Muscle of back (tissue), 11 donors: ENCODE results near the gene ZNF536. TPM values are rescaled to one million over a fixed set of nuclear protein-coding genes. Genes with fewer than 3 reads are reported as not detected.

Experiments used
- DNase-seq, 3 donors: peaks; one replicate each; pipeline versions ENCODE4 v3.0.0 to v3.0.0-alpha.2; 2013
- polyA plus RNA-seq, 10 donors: library from polyadenylated mRNA; unstranded; fragments of 120-200 nt; gene quantifications; one replicate each; pipeline ENCODE4 v1.2.1, GENCODE V29; 2013; ENCODE audit not compliant: insufficient read length in 10 of 10

Gene ZNF536
- polyA plus RNA-seq, 10 donors: 1.5 to 7.8 (median 2.7) TPM

- DNase-seq: no peak
Observed at GRCh38 chr19:30605333-30605732, 233.1 kb downstream of the ZNF536 start.

- no peak for DNase-seq
Observed at GRCh38 chr19:30606114-30607050, 234.2 kb downstream of the ZNF536 start.
